Endothelial cell of umbilical vein (primary cell): ENCODE data around the gene TFAP2A. TPM values are rescaled to one million over a fixed set of nuclear protein-coding genes. Genes with fewer than 3 reads are reported as not detected.

ENCODE experiments used
- BruUV-seq: library from RNA; stranded (reverse); fragments of 400-500 nt; replicated peaks from 2 replicates; lab custom pipeline; 2021; lab: Mats Ljungman, UMichigan
- CTCF ChIA-PET: fragments of 300-600, 350-600 bp; sonication (Branson Sonifier 250); formaldehyde crosslinking; loops from one replicate; lab custom pipeline; 2021; ENCODE audit warnings: antibody characterized with exemption, inconsistent platforms; lab: Charles Lee
- POLR2A ChIA-PET: fragments of 300-600, 350-600 bp; sonication (Branson Sonifier 250); formaldehyde crosslinking; loops from one replicate; lab custom pipeline; 2021; ENCODE audit warnings: antibody characterized with exemption, inconsistent platforms; lab: Charles Lee
- DNase-seq: peaks from one replicate; pipeline ENCODE4 v3.0.0-alpha.2; 2011; ENCODE audit warnings: low read depth, low spot score
- FAIRE-seq: peaks from 2 replicates; lab custom pipeline; 2011; peaks lifted over from hg19 to GRCh38; lab: Jason Lieb, UNC
- H2AFZ ChIP-seq: 2 replicates; pipeline ENCODE4 v1.6.0; 2012; ENCODE audit warnings: low read depth, low read length, control low read depth, inconsistent platforms
- H3K27ac ChIP-seq: 2 replicates; pipeline ENCODE4 v1.5.1; 2011; ENCODE audit warnings: low read depth, mild to moderate bottlenecking, control low read depth, low read length, moderate library complexity; ENCODE audit not compliant: insufficient read depth
- H3K27me3 ChIP-seq, 2 experiments: 2 replicates each; pipeline versions ENCODE4 v1.6.0 to v1.6.1; 2011; ENCODE audit warnings: low read length in 2 of 2, mixed read lengths in 1 of 2; ENCODE audit not compliant: control insufficient read depth in 2 of 2, insufficient read depth in 2 of 2
- H3K36me3 ChIP-seq, 2 experiments: 2 replicates in 1 of 2; 3 replicates in 1 of 2; pipeline ENCODE4 v1.5.1; 2011; ENCODE audit warnings: low read length in 2 of 2, mild to moderate bottlenecking in 1 of 2, moderate library complexity in 1 of 2; ENCODE audit not compliant: control insufficient read depth in 2 of 2, insufficient read depth in 2 of 2; ENCODE audit errors: extremely low read depth in 1 of 2
- H3K4me1 ChIP-seq: 3 replicates; pipeline ENCODE4 v1.5.1; 2011; ENCODE audit warnings: mild to moderate bottlenecking, low read length; ENCODE audit not compliant: control insufficient read depth, insufficient read depth; ENCODE audit errors: extremely low read depth
- H3K4me2 ChIP-seq: 2 replicates; pipeline ENCODE4 v1.6.1; 2011; ENCODE audit warnings: low read length, control low read depth, mixed read lengths; ENCODE audit not compliant: insufficient read depth
- H3K4me3 ChIP-seq, 3 experiments: fragments of 200-600 bp in 1 of 3; sonication (generic), shearing (Covaris generic) in 1 of 3; replicated peaks in 1 of 3; 2 replicates each; pipeline ENCODE4 v1.5.1; 2011 to 2016; ENCODE audit warnings: control low read depth in 3 of 3, low read length in 3 of 3, mild to moderate bottlenecking in 2 of 3, inconsistent platforms in 1 of 3, low read depth in 1 of 3, moderate library complexity in 1 of 3; ENCODE audit not compliant: insufficient read depth in 1 of 3
- H3K79me2 ChIP-seq: 2 replicates; pipeline ENCODE4 v1.6.0; 2012; ENCODE audit warnings: low read length, inconsistent platforms; ENCODE audit not compliant: control insufficient read depth, insufficient read depth
- H3K9ac ChIP-seq: replicated peaks from 2 replicates; pipeline ENCODE3; 2011; ENCODE audit warnings: low read length, control low read depth; ENCODE audit not compliant: insufficient read depth; ENCODE audit errors: extremely low read depth
- H3K9me1 ChIP-seq: replicated peaks from 3 replicates; pipeline ENCODE4 v1.6.0; 2011; ENCODE audit warnings: mild to moderate bottlenecking, low read length; ENCODE audit not compliant: control insufficient read depth, insufficient read depth; ENCODE audit errors: extremely low read depth
- H3K9me3 ChIP-seq: replicated peaks from 2 replicates; pipeline ENCODE4 v1.5.1; 2012; ENCODE audit warnings: low read length, inconsistent platforms; ENCODE audit not compliant: control insufficient read depth, insufficient read depth
- H4K20me1 ChIP-seq: replicated peaks from 2 replicates; pipeline ENCODE3; 2011; ENCODE audit warnings: mild to moderate bottlenecking, low read length; ENCODE audit not compliant: control insufficient read depth, insufficient read depth; ENCODE audit errors: extremely low read depth
- GATA2 ChIP-seq: IDR thresholded peaks from 2 replicates; pipeline ENCODE4 v1.7.0; 2011; ENCODE audit warnings: low read depth, mild to moderate bottlenecking, moderate library complexity, mixed read lengths, low read length; ENCODE audit not compliant: insufficient read length, insufficient read depth
- JUN ChIP-seq: IDR thresholded peaks from 2 replicates; pipeline ENCODE4 v1.6.1; 2011; ENCODE audit warnings: borderline replicate concordance, low read depth; ENCODE audit not compliant: insufficient read length, insufficient read depth
- MAX ChIP-seq: IDR thresholded peaks from 2 replicates; pipeline ENCODE4 v1.6.1; 2011; ENCODE audit not compliant: insufficient read depth, insufficient read length
- dilution Hi-C: fragments of 300-500 bp; cut with MboI; formaldehyde crosslinking; loops from one replicate; pipeline ENCODE4 v1.15.0; 2019; ENCODE audit warnings: low sequenced_read_pairs; ENCODE audit not compliant: extremely low pct_ligation_motif_present
- intact Hi-C: fragments of 100-400 bp; cut with micrococcal nuclease; formaldehyde crosslinking; loops from one replicate; pipeline ENCODE4 v1.10.0; 2022
- polyA plus RNA-seq, 4 experiments: library from polyadenylated mRNA; depleted of rRNA in 3 of 4; stranded (reverse) in 3 of 4; unstranded in 1 of 4; fragments of >200 nt; gene quantifications; 2 replicates each; pipeline versions ENCODE4 v1.2.1 to v1.2.3, GENCODE V29; 2011 to 2012; ENCODE audit warnings: missing spikeins in 1 of 4
- total RNA-seq: library from RNA; stranded (reverse); gene quantifications from 2 replicates; pipeline ENCODE4 v1.2.3, GENCODE V29; 2021
- TF ChIP-seq, protein P1 (sequence below), 2 donors: IDR thresholded peaks; 1 replicate in 1 of 2; 2 replicates in 1 of 2; pipeline ENCODE4 v1.5.1; 2011; ENCODE audit warnings: low read length in 2 of 2, mild to moderate bottlenecking in 2 of 2, moderate library complexity in 2 of 2, control low read depth in 1 of 2, inconsistent platforms in 1 of 2, low read depth in 1 of 2; ENCODE audit not compliant: insufficient read depth in 1 of 2; ENCODE audit errors: extremely low read depth in 1 of 2

Gene TFAP2A
- total and polyA plus RNA-seq, 2 donors (not counting 3 experiments of a cell fraction or from before 2014, with no cell fraction given): 0.06 TPM; not detected in 1

GRCh38 chr6:10429638-10430427, 15.0 kb upstream of the TFAP2A start:
- no peak overlapping the region for H3K9ac ChIP-seq
- H3K27ac ChIP-seq: no peak overlapping the region
- peaks cover 5% of the 10 kb centered on the region for H3K4me1 ChIP-seq
- H3K4me2 ChIP-seq: no peak overlapping the region
- CTCF ChIA-PET: interaction anchor here (0.6 to 4.0 kb wide), 32 partner anchors 9 to 1994 kb away, joined by 3 to 150 read pairs (median 4); partner anchors contain the start of genes SLC35B3 and TFAP2A
- peak; percentile 74 for FAIRE-seq
- peak; percentile 65 for DNase-seq
- H3K27me3 ChIP-seq: peaks cover 24 to 41% of the 10 kb centered on the region in 2 experiments
- H3K36me3 ChIP-seq: no peaks in the 10 kb centered on the region
- no peak overlapping the region for H3K4me3 ChIP-seq
- POLR2A ChIA-PET: no interaction called here
- TF ChIP-seq, protein P1, sequence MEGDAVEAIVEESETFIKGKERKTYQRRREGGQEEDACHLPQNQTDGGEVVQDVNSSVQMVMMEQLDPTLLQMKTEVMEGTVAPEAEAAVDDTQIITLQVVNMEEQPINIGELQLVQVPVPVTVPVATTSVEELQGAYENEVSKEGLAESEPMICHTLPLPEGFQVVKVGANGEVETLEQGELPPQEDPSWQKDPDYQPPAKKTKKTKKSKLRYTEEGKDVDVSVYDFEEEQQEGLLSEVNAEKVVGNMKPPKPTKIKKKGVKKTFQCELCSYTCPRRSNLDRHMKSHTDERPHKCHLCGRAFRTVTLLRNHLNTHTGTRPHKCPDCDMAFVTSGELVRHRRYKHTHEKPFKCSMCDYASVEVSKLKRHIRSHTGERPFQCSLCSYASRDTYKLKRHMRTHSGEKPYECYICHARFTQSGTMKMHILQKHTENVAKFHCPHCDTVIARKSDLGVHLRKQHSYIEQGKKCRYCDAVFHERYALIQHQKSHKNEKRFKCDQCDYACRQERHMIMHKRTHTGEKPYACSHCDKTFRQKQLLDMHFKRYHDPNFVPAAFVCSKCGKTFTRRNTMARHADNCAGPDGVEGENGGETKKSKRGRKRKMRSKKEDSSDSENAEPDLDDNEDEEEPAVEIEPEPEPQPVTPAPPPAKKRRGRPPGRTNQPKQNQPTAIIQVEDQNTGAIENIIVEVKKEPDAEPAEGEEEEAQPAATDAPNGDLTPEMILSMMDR (IDR thresholded peaks at IDR 0.05; ENCODE audit: extremely low read depth in 1 of 2, insufficient read depth in 1 of 2, low read depth in 1 of 2, low read length in 2 of 2): peak; percentile 34 to 37
- no peak for TF ChIP-seq GATA2
- TF ChIP-seq MAX: no peak
- no peak for TF ChIP-seq JUN
- no TSS peak for BruUV-seq
- H2AFZ ChIP-seq: no peak overlapping the region
- no peaks in the 10 kb centered on the region for H3K79me2 ChIP-seq
- intact Hi-C loops (loop anchor here (1.0 to 10.0 kb wide), 3 partner anchors 1180 to 1995 kb away; partner anchors contain the start of gene SLC35B3), dilution Hi-C loops (no loop called here)
- no peaks in the 10 kb centered on the region for H3K9me3 ChIP-seq
- H4K20me1 ChIP-seq: no peaks in the 10 kb centered on the region
- H3K9me1 ChIP-seq: no peaks in the 10 kb centered on the region
